RPMI8226 (cell line): ENCODE data around the gene SPIC.

Experiments
- DNase-seq: peaks from one replicate; pipeline ENCODE4 v3.0.0-alpha.2; 2015

The SPIC gene

DNA sequence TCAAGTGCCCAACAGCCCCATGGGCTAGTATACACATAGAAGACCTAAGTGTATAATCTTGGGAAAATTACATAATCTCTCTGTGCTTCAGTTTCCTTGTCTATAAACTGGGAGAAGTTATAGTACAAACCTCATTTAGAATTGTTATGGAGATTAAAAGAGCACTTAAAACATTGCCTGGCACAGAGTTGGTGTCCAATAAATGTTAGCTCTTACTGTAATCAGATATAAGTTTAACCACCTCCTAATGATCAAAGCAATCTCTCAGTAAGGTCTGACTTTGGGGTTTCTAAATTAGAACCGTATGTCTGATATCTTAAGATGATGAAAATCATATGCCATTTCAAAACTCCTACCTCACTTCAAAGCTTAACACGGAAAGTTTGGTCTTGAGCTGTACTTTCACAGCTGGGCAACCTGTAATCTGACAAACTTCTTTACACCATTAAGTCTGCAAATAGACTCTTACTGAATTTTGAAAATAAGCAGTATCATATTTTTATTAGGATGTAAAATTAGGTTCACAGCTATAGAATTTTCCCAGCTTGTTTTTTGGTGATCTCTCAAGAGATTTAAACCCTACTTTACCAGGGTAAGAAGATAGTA is 61.0 kb downstream of the SPIC start:
- DNase-seq, result no peak
